Fibroblast of the aortic adventitia (primary cell): ENCODE data around the gene ZFP36L2. TPM values are rescaled to one million over a fixed set of nuclear protein-coding genes. Genes with fewer than 3 reads are reported as not detected.
A peak's percentile ranks its signal among the peaks of the same experiment; 100 is the strongest.

Source experiments
- DNase-seq: peaks from one replicate; pipeline ENCODE4 v3.0.0-alpha.2; 2010; ENCODE audit warnings: low read depth
- H3K4me3 ChIP-seq: 2 replicates; pipeline ENCODE4 v1.5.1; 2011; ENCODE audit warnings: low read depth, mild to moderate bottlenecking, control low read depth, low read length, moderate library complexity
- CTCF ChIP-seq: IDR thresholded peaks from 2 replicates; pipeline ENCODE4 v1.5.1; 2011; ENCODE audit warnings: mild to moderate bottlenecking, low read length, control low read depth, inconsistent platforms; ENCODE audit not compliant: insufficient read depth
- total RNA-seq: library from RNA; depleted of rRNA; stranded (reverse); fragments of >200 nt; gene quantifications from 2 replicates; pipeline ENCODE4 v1.2.3, GENCODE V29; 2012; ENCODE audit warnings: low replicate concordance

Gene ZFP36L2
- total RNA-seq, 1 donor = 34.3 TPM

- TF ChIP-seq CTCF = no peak
- no peak overlapping the region for H3K4me3 ChIP-seq
- DNase-seq = peak; percentile 47
These were observed 51.4 kb downstream of the ZFP36L2 start for GRCh38 chr2:43175020-43175441.

DNA sequence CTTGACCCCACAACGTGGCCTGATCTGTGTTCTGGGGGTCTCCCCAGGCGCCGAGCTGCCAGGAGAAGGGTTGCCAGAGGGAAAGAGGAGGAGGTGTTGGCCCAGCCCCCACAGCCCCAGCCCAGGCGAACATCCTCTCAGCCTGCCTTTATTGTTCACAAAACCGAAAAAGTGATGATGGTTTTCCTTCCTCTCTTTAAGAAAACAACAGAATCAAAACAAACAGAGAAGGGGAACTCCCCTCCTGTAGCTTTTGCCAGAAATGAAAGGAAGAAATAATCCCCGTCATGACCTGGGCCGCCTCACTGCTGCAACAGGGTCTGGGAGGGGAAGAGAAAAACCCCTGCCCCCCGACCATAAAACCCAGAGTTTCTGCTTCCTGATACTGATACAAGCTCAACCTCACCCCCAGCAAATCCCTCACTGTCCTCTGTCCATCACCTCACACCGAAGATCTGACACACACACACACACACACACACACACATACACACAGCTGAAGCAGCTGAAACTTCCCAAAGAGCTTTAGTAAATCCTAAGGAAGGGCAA, 52.0 kb downstream of the ZFP36L2 start:
- DNase-seq = no peak
- TF ChIP-seq CTCF = no peak
- H3K4me3 ChIP-seq = no peak overlapping the region
